ENCODE results near the gene CEP164.
A peak's percentile ranks its signal among the peaks of the same experiment; 100 is the strongest.

Gene CEP164

DNA sequence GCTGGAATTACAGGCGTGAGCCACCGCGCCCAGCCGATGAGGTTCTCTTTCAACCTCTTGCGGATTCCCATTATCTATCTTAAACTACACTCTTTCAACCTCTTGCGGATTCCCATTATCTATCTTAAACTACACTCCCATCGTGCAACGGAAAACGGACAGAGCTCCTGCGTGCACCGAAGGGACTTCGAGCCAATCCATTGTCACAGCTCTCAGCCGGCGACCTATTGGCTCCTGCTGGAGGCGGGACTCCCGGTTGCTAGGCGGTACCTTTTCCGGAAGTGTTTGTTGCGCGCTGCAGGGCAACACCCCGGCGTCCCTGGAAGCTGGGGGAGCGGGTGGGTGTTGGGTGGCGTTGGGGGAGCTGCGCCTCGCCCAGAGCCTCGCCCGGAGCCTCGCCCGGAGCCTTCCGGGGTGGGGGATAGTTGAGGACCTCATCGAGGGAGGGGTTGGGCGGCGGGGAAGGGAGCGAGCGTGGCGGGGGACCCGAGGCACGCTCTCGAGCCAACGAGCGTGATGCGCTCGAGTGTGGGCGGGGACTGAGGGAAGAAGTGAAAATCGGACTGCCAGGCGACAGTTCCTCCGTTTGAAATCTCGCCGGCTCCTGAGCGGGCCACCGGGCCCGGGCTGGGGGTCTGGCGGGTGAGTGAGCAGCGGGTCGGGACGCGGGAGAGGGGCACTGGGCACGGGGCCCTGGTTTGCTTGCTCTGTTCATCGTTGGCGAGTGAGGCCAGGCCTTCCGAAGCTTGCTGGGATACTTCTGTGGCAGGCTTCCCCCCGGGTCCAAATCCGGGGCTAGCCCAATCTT is at the start of gene CEP164:
Gene CEP164, plus strand, starts transcription at position 288 of the 808 bp plus-strand sequence. CDS start 10,733 bp downstream, outside the sequence.
- peak within 1 kb of the TSS; percentile 73 for H3K4me3 ChIP-seq (ENCODE audit: low read depth, low read length)
- DNase-seq (ENCODE audit: low read depth) = peak; percentile 94
- TF ChIP-seq, protein P1, sequence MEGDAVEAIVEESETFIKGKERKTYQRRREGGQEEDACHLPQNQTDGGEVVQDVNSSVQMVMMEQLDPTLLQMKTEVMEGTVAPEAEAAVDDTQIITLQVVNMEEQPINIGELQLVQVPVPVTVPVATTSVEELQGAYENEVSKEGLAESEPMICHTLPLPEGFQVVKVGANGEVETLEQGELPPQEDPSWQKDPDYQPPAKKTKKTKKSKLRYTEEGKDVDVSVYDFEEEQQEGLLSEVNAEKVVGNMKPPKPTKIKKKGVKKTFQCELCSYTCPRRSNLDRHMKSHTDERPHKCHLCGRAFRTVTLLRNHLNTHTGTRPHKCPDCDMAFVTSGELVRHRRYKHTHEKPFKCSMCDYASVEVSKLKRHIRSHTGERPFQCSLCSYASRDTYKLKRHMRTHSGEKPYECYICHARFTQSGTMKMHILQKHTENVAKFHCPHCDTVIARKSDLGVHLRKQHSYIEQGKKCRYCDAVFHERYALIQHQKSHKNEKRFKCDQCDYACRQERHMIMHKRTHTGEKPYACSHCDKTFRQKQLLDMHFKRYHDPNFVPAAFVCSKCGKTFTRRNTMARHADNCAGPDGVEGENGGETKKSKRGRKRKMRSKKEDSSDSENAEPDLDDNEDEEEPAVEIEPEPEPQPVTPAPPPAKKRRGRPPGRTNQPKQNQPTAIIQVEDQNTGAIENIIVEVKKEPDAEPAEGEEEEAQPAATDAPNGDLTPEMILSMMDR (IDR thresholded peaks at IDR 0.05; ENCODE audit: low read depth, low read length, missing control alignments) = no peak

DNA sequence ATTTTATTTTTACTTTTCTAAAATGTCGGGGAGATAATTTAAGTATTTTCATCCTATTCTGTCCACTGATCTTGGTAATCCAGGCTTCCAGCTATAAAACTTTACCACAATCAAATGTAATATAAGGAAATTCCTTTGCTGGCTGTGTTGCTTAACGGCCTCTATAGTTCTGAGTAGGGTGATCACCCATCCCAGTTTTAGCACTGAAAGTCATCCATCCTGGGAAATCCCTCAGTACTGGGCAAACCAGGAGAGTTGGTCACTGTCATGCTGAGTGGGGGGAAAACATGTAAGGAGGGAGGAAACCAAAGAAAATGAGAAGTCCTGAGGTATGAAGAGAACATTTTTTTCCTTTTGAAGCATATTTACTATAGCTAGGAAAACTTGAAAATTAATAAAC is 49.3 kb upstream of the CEP164 start:
- DNase-seq (ENCODE audit: low read depth) = no peak
- no peak overlapping the region for H3K4me3 ChIP-seq (ENCODE audit: low read depth, low read length)
- TF ChIP-seq, protein P1 (IDR thresholded peaks at IDR 0.05; ENCODE audit: low read depth, low read length, missing control alignments) = no peak

DNA sequence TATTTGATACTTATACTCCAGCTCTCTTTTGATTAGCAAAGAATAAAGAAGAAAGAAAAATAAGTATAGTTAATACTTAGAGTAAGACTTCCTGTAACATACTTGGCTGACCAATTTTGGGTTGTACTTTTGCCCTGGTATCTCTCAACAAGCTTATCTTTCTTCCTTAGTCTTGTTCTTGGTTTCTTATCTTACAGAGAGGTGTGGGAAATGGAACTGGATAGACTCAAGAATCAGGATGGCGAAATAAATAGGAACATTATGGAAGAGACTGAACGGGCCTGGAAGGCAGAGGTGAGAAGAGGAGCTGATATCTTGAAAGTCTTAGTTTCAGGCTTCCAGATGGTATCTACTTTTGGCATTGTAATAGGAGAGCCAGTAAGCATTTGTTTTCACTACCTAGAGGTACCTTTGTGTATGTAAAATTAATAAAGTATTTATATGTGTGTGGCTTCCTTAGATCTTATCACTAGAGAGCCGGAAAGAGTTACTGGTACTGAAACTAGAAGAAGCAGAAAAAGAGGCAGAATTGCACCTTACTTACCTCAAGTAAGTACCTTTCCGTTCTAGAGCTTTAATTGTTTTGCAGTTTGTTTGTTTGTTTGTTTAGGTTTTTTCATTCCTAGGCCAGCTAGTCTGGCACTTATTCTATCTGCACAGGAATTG is 47.8 kb upstream of the CEP164 start:
- TF ChIP-seq, protein P1 (IDR thresholded peaks at IDR 0.05; ENCODE audit: low read depth, low read length, missing control alignments) = no peak
- no peak overlapping the region for H3K4me3 ChIP-seq (ENCODE audit: low read depth, low read length)
- DNase-seq (ENCODE audit: low read depth) = no peak

DNA sequence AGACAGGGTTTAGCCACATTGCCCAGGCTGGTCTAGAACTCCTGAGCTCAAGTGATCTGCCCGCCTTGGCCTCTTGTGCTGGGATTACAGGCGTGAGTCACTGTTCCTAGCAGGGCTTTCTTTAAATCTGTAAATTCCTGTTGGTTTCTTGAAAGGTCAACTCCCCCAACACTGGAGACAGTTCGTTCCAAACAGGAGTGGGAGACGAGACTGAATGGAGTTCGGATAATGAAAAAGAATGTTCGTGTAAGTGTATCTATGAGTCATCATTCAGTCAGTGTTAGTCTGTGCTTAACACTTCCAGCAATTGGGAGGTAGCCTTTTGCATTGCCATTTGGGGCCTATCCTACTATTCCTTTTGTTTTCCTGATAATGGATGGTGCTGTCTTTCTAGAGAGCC is 46.5 kb upstream of the CEP164 start:
- no peak for DNase-seq (ENCODE audit: low read depth)
- TF ChIP-seq, protein P1 (IDR thresholded peaks at IDR 0.05; ENCODE audit: low read depth, low read length, missing control alignments) = no peak
- H3K4me3 ChIP-seq (ENCODE audit: low read depth, low read length) = no peak overlapping the region

DNA sequence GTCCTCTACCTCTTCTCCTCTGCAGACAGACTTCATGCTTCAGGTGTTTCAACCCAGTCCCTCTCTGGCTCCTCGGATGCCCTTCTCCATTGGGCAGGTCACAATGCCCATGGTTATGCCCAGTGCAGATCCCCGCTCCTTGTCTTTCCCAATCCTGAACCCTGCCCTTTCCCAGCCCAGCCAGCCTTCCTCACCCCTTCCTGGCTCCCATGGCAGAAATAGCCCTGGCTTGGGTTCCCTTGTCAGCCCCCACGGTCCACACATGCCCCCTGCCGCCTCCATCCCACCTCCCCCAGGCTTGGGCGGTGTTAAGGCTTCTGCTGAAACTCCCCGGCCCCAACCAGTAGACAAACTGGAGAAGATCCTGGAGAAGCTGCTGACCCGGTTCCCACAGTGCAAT is 45.8 kb upstream of the CEP164 start:
- TF ChIP-seq, protein P1 (IDR thresholded peaks at IDR 0.05; ENCODE audit: low read depth, low read length, missing control alignments) = no peak

DNA sequence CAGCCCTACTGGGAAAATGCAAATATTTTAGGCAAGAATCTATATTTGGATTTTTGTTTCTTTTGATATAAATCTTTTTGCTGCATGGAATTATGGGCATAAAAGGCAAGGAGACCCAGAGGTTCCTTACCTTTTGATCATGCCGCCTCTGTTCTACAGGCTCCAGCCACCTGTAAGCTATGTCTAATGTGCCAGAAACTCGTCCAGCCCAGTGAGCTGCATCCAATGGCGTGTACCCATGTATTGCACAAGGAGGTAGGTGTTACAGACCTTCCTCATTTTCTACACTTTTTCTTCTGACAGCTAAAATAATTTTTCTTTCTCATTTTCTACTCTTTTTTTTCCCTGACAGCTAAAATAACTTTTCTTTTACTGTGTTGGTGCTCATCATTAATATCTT is 44.7 kb upstream of the CEP164 start:
- TF ChIP-seq, protein P1 (IDR thresholded peaks at IDR 0.05; ENCODE audit: low read depth, low read length, missing control alignments) = no peak
- no peak for DNase-seq (ENCODE audit: low read depth)

More for the DNA sequence above, 45.8 kb upstream of the CEP164 start:
- no peak for DNase-seq (ENCODE audit: low read depth)
- H3K4me3 ChIP-seq (ENCODE audit: low read depth, low read length) = no peak overlapping the region

More for the DNA sequence above, 44.7 kb upstream of the CEP164 start:
- no peak overlapping the region for H3K4me3 ChIP-seq (ENCODE audit: low read depth, low read length)

Measured in GM12864 (cell line).